IMR-90 (cell line): Measurements from ENCODE around the gene F10. TPM values are rescaled to one million over a fixed set of nuclear protein-coding genes. Genes with fewer than 3 reads are reported as not detected.

Source experiments
- ATAC-seq: fragments of 200-7000 bp; cut with Tn5 transposase; 2 replicates; pipeline ENCODE4 v1.9.1; 2020; ENCODE audit warnings: low read depth, mild to moderate bottlenecking, moderate library complexity
- BruUV-seq: library from RNA; stranded (reverse); fragments of 400-500 nt; replicated peaks from 2 replicates; lab custom pipeline; 2021; lab: Mats Ljungman, UMichigan
- CTCF ChIA-PET: fragments of 300-600 bp; formaldehyde crosslinking; extraction: SDS; loops from one replicate; lab custom pipeline; 2021; ENCODE audit warnings: antibody characterized with exemption; lab: Yijun Ruan, JAX
- POLR2A ChIA-PET: fragments of 300-600 bp; sonication (Branson Sonifier 250); formaldehyde crosslinking; loops from one replicate; lab custom pipeline; 2022; ENCODE audit warnings: antibody characterized with exemption; ENCODE audit not compliant: unreplicated experiment; lab: Charles Lee
- DNase-seq: peaks from one replicate; pipeline ENCODE4 v3.0.0; 2013
- H2AFZ ChIP-seq: replicated peaks from 2 replicates; pipeline ENCODE3; 2013; ENCODE audit warnings: low read length, mild to moderate bottlenecking; ENCODE audit not compliant: poor library complexity
- H2AK5ac ChIP-seq: 2 replicates; pipeline ENCODE4 v1.6.1; 2013; ENCODE audit warnings: low read depth, low read length, inconsistent platforms
- H2AK9ac ChIP-seq: replicated peaks from 2 replicates; pipeline ENCODE3; 2013; ENCODE audit warnings: mild to moderate bottlenecking, low read depth, low read length, moderate library complexity; ENCODE audit not compliant: poor library complexity
- H2BK120ac ChIP-seq: 2 replicates; pipeline ENCODE4 v1.6.1; 2013; ENCODE audit warnings: low read depth, low read length, inconsistent platforms
- H2BK15ac ChIP-seq: 3 replicates; pipeline ENCODE4 v1.6.1; 2013; ENCODE audit warnings: low read depth, low read length, inconsistent platforms
- H2BK20ac ChIP-seq: 2 replicates; pipeline ENCODE4 v1.6.1; 2013; ENCODE audit warnings: low read depth, mild to moderate bottlenecking, inconsistent platforms, low read length, moderate library complexity
- H2BK5ac ChIP-seq: 2 replicates; pipeline ENCODE4 v1.6.1; 2013; ENCODE audit warnings: mild to moderate bottlenecking, low read depth, low read length, inconsistent platforms; ENCODE audit not compliant: poor library complexity, severe bottlenecking
- H3K14ac ChIP-seq: replicated peaks from 2 replicates; pipeline ENCODE4 v1.6.1; 2013; ENCODE audit warnings: low read depth, low read length, inconsistent platforms
- H3K18ac ChIP-seq: 2 replicates; pipeline ENCODE4 v1.6.1; 2013; ENCODE audit warnings: low read depth, low read length, control low read depth
- H3K23ac ChIP-seq: 2 replicates; pipeline ENCODE4 v1.6.1; 2013; ENCODE audit warnings: low read depth, low read length, inconsistent platforms
- H3K27ac ChIP-seq: 2 replicates; pipeline ENCODE4 v1.5.1; 2013; ENCODE audit warnings: mild to moderate bottlenecking, control low read depth, low read length; ENCODE audit not compliant: insufficient read depth
- H3K27me3 ChIP-seq: 2 replicates; pipeline ENCODE4 v1.6.1; 2013; ENCODE audit warnings: low read length; ENCODE audit not compliant: control insufficient read depth, insufficient read depth
- H3K36me3 ChIP-seq: 2 replicates; pipeline ENCODE4 v1.6.1; 2013; ENCODE audit warnings: low read length, mixed read lengths; ENCODE audit not compliant: control insufficient read depth, insufficient read depth
- H3K4ac ChIP-seq: 2 replicates; pipeline ENCODE4 v1.6.1; 2013; ENCODE audit warnings: low read depth, low read length, inconsistent platforms
- H3K4me1 ChIP-seq: 2 replicates; pipeline ENCODE4 v1.6.1; 2013; ENCODE audit warnings: low read length, mixed read lengths; ENCODE audit not compliant: control insufficient read depth, insufficient read depth
- H3K4me2 ChIP-seq: 2 replicates; pipeline ENCODE4 v1.6.1; 2013; ENCODE audit warnings: low read depth, mild to moderate bottlenecking, control low read depth, low read length, moderate library complexity
- H3K4me3 ChIP-seq: 2 replicates; pipeline ENCODE4 v1.5.1; 2013; ENCODE audit warnings: low read depth, mild to moderate bottlenecking, control low read depth, low read length, moderate library complexity; ENCODE audit not compliant: insufficient read depth
- H3K56ac ChIP-seq: 2 replicates; pipeline ENCODE4 v1.6.1; 2013; ENCODE audit warnings: low read length, inconsistent platforms; ENCODE audit not compliant: insufficient read depth; ENCODE audit errors: extremely low read depth
- H3K79me1 ChIP-seq, 2 experiments: 2 replicates each; pipeline ENCODE4 v1.6.1; 2013; ENCODE audit warnings: low read length in 2 of 2, inconsistent platforms in 1 of 2, low read depth in 1 of 2
- H3K9ac ChIP-seq: 2 replicates; pipeline ENCODE4 v1.6.1; 2013; ENCODE audit warnings: low read depth, low read length, control low read depth
- H3K9me1 ChIP-seq: 2 replicates; pipeline ENCODE4 v1.6.1; 2013; ENCODE audit warnings: low read length, inconsistent platforms; ENCODE audit not compliant: insufficient read depth
- H3K9me3 ChIP-seq: 2 replicates; pipeline ENCODE4 v1.6.1; 2013; ENCODE audit warnings: low read length; ENCODE audit not compliant: control insufficient read depth, insufficient read depth
- H4K20me1 ChIP-seq: 2 replicates; pipeline ENCODE4 v1.6.1; 2013; ENCODE audit warnings: low read length, inconsistent platforms; ENCODE audit not compliant: insufficient read depth
- H4K5ac ChIP-seq: 2 replicates; pipeline ENCODE4 v1.6.1; 2013; ENCODE audit warnings: mild to moderate bottlenecking, low read depth, low read length, control low read depth
- H4K8ac ChIP-seq, 2 experiments: 2 replicates each; pipeline ENCODE4 v1.6.1; 2013; ENCODE audit warnings: low read depth in 2 of 2, low read length in 2 of 2, control low read depth in 1 of 2, inconsistent platforms in 1 of 2
- H4K91ac ChIP-seq: 2 replicates; pipeline ENCODE4 v1.6.1; 2013; ENCODE audit warnings: low read depth, low read length, inconsistent platforms; ENCODE audit not compliant: insufficient read depth
- BHLHE40 ChIP-seq: fragments of 150-350 bp; IDR thresholded peaks from 2 replicates; pipeline ENCODE4 v1.6.1; 2016; ENCODE audit warnings: mild to moderate bottlenecking, low read depth, low read length
- CEBPB ChIP-seq: IDR thresholded peaks from 2 replicates; pipeline ENCODE4 v1.6.1; 2012; ENCODE audit warnings: low read depth, low read length, improper control_type of control experiment
- CHD1 ChIP-seq: IDR thresholded peaks from 2 replicates; pipeline ENCODE4 v1.6.1; 2012; ENCODE audit warnings: low read depth, low read length, improper control_type of control experiment
- CTCF ChIP-seq: conservative IDR thresholded peaks from 2 replicates; pipeline ENCODE4 v1.5.1; 2012; ENCODE audit warnings: mild to moderate bottlenecking, low read depth, low read length, improper control_type of control experiment
- ELK1 ChIP-seq: fragments of 150-350 bp; IDR thresholded peaks from 2 replicates; pipeline ENCODE4 v1.6.1; 2016; ENCODE audit warnings: low read depth, mild to moderate bottlenecking, low read length, moderate library complexity, borderline replicate concordance
- FOS ChIP-seq: fragments of 150-350 bp; IDR thresholded peaks from 2 replicates; pipeline ENCODE4 v1.6.1; 2016; ENCODE audit warnings: low read depth, low read length
- MAFK ChIP-seq: IDR thresholded peaks from 2 replicates; pipeline ENCODE4 v1.6.1; 2012; ENCODE audit warnings: low read depth, low read length, improper control_type of control experiment
- MAZ ChIP-seq: IDR thresholded peaks from 2 replicates; pipeline ENCODE4 v1.6.1; 2012; ENCODE audit warnings: low read depth, mild to moderate bottlenecking, low read length, improper control_type of control experiment, moderate library complexity, borderline replicate concordance
- MXI1 ChIP-seq: IDR thresholded peaks from 2 replicates; pipeline ENCODE4 v1.6.1; 2012; ENCODE audit warnings: low read depth, mild to moderate bottlenecking, low read length, moderate library complexity, borderline replicate concordance
- RAD21 ChIP-seq: IDR thresholded peaks from 2 replicates; pipeline ENCODE4 v1.6.1; 2012; ENCODE audit warnings: low read length, improper control_type of control experiment
- RFX5 ChIP-seq: IDR thresholded peaks from 2 replicates; pipeline ENCODE4 v1.8.0; 2012; ENCODE audit warnings: low read depth, mild to moderate bottlenecking, low read length, moderate library complexity
- WGBS, 2 experiments: methylation state at CpG; one replicate each; pipeline versions ENCODE4 v1.1.5 to v1.1.7; 2013; ENCODE audit warnings: missing lambda C conversion rate in 2 of 2; ENCODE audit not compliant: insufficient read length in 1 of 2; ENCODE audit errors: extremely low coverage in 2 of 2; 5-methylcytosine and 5-hydroxymethylcytosine counted together
- dilution Hi-C: fragments of 300-500 bp; cut with HindIII; formaldehyde crosslinking; loops from one replicate; pipeline ENCODE4 v1.14.3; 2018; ENCODE audit warnings: low sequenced_read_pairs; ENCODE audit not compliant: unreplicated experiment
- in situ Hi-C: fragments of 300-500 bp; cut with MboI; formaldehyde crosslinking; loops from 3 replicates; pipeline ENCODE4 v1.14.3; 2019; ENCODE audit warnings: low sequenced_read_pairs, inconsistent platforms, mixed read lengths
- intact Hi-C: fragments of 100-400 bp; cut with micrococcal nuclease; formaldehyde crosslinking; loops from 2 replicates; pipeline ENCODE4 v1.10.0; 2022
- polyA plus RNA-seq, 3 experiments: library from polyadenylated mRNA; depleted of rRNA; stranded (reverse); fragments of >200 nt; gene quantifications; 2 replicates each; pipeline ENCODE4 v1.2.3, GENCODE V29; 2012; ENCODE audit warnings: low replicate concordance in 1 of 3
- total RNA-seq: library from RNA; depleted of rRNA; stranded (reverse); fragments of >200 nt; gene quantifications from 2 replicates; pipeline ENCODE4 v1.2.3, GENCODE V29; 2012

The F10 gene
- total and polyA plus RNA-seq, 2 of the 4 experiments (the other 2 are of a cell fraction), result 9.1 to 19.5 TPM

GRCh38 chr13:113192279-113192678 is 69.7 kb downstream of the F10 start:
- dilution Hi-C loops, result no loop called here
- H2AFZ ChIP-seq, result no peak overlapping the region

More at GRCh38 chr13:113192279-113192678, 69.7 kb downstream of the F10 start:
- peak overlapping the region; percentile 13; the same call in 1 of the 2 replicates for H3K9ac ChIP-seq
- peak overlapping the region; percentile 72 for H2BK120ac ChIP-seq
- peaks cover 30% of the 10 kb centered on the region for H3K4me1 ChIP-seq
- peak overlapping the region; percentile 82; the same call in 1 of the 2 replicates for H4K91ac ChIP-seq
- H3K9me1 ChIP-seq, result peaks cover 21% of the 10 kb centered on the region
- CTCF ChIA-PET, result interaction anchor here (1.1 kb wide), 1 partner anchor 163 kb away, joined by 3 read pairs; no protein-coding TSS in a partner anchor
- H3K9me3 ChIP-seq, result peaks cover 7% of the 10 kb centered on the region; the same call in 1 of the 2 replicates
- ATAC-seq (peak; percentile 13; the same call in 1 of the 2 replicates), DNase-seq (peak; percentile 29)
- H3K27ac ChIP-seq, result peak overlapping the region; percentile 61
- H2AK9ac ChIP-seq, result peak overlapping the region; percentile 83
- H3K4me3 ChIP-seq, result no peak overlapping the region
- H3K4ac ChIP-seq, result peak overlapping the region; percentile 73
- H3K23ac ChIP-seq, result no peak overlapping the region; the same call in 1 of the 2 replicates
- peak overlapping the region; percentile 30 to 63; a peak in 3 of 4 replicates for H4K8ac ChIP-seq
- peak overlapping the region; percentile 35; the same call in 1 of the 2 replicates for H3K14ac ChIP-seq
- 0 out of 2 replicates have a peak overlapping the region, but pooled peaks have one; percentile 62 for H2AK5ac ChIP-seq
- H4K5ac ChIP-seq, result no peak overlapping the region; the same call in 1 of the 2 replicates
- H3K56ac ChIP-seq, result peak overlapping the region; percentile 12; the same call in 1 of the 2 replicates
- H3K18ac ChIP-seq, result peak overlapping the region; percentile 28; the same call in 1 of the 2 replicates
- TF ChIP-seq MAFK, result no peak
- TF ChIP-seq MXI1, result no peak
- TF ChIP-seq RAD21, result no peak
- TF ChIP-seq CHD1, result no peak
- no peak for TF ChIP-seq ELK1
- TF ChIP-seq CEBPB, result no peak
- TF ChIP-seq CTCF, result no peak
- no peak for TF ChIP-seq FOS
- TF ChIP-seq MAZ, result no peak
- TF ChIP-seq RFX5, result no peak
- no peak for TF ChIP-seq BHLHE40
- peaks cover 45 to 58% of the 10 kb centered on the region in 2 experiments for H3K79me1 ChIP-seq
- H4K20me1 ChIP-seq, result no peaks in the 10 kb centered on the region
- intact Hi-C loops, result no loop called here
- BruUV-seq, result no TSS peak
- no peaks in the 10 kb centered on the region for H3K27me3 ChIP-seq
- peak overlapping the region; percentile 81 for H2BK5ac ChIP-seq
- in situ Hi-C loops, result no loop called here
- H3K36me3 ChIP-seq, result peaks cover 42% of the 10 kb centered on the region
- WGBS, 2 experiments, result 59% methylated on average over 3 of the region's 4 CpGs; no CpG with 5 or more reads in 1 of the 2 experiments
- H2BK20ac ChIP-seq, result no peak overlapping the region
- no peak overlapping the region for H3K4me2 ChIP-seq
- POLR2A ChIA-PET, result interaction anchor here (1.0 kb wide), 1 partner anchor 9 kb away, joined by 3 read pairs; no protein-coding TSS in a partner anchor
- H2BK15ac ChIP-seq, result peak overlapping the region; percentile 48; the same call in 1 of the 3 replicates
